H1 (cell line): Measurements from ENCODE around the gene MAP4K4. TPM values are rescaled to one million over a fixed set of nuclear protein-coding genes. Genes with fewer than 3 reads are reported as not detected.

Source experiments
- CTCF ChIA-PET: fragments of 300-600 bp; sonication (Branson Sonifier 250); formaldehyde crosslinking; loops from one replicate; lab custom pipeline; 2021; ENCODE audit not compliant: partially characterized antibody; lab: Charles Lee
- POLR2A ChIA-PET: fragments of 300-600 bp; sonication (Branson Sonifier 250); formaldehyde crosslinking; loops from one replicate; lab custom pipeline; 2021; ENCODE audit warnings: inconsistent platforms; ENCODE audit not compliant: partially characterized antibody; lab: Charles Lee
- DNase-seq, 2 experiments: peaks; one replicate each; pipeline versions ENCODE4 v3.0.0 to v3.0.0-alpha.2; 2010 to 2022; ENCODE audit warnings: low spot score in 2 of 2, low read depth in 1 of 2, mixed read lengths in 1 of 2
- FAIRE-seq: peaks from 2 replicates; lab custom pipeline; 2011; peaks lifted over from hg19 to GRCh38; lab: Jason Lieb, UNC
- H2AFZ ChIP-seq: 2 replicates; pipeline ENCODE4 v1.8.1; 2012; ENCODE audit warnings: low read length, inconsistent platforms
- H2AK5ac ChIP-seq: 2 replicates; pipeline ENCODE4 v1.6.1; 2013; ENCODE audit warnings: low read depth, low read length
- H2BK120ac ChIP-seq: replicated peaks from 2 replicates; pipeline ENCODE3; 2013; ENCODE audit warnings: low read depth, low read length, inconsistent platforms
- H2BK12ac ChIP-seq: 2 replicates; pipeline ENCODE4 v1.6.1; 2013; ENCODE audit warnings: low read depth, low read length
- H2BK15ac ChIP-seq: 2 replicates; pipeline ENCODE4 v1.6.1; 2013; ENCODE audit warnings: low read length
- H2BK20ac ChIP-seq: 2 replicates; pipeline ENCODE4 v1.6.1; 2013; ENCODE audit warnings: low read length
- H2BK5ac ChIP-seq: 2 replicates; pipeline ENCODE4 v1.6.1; 2013; ENCODE audit warnings: low read depth, low read length
- H3K14ac ChIP-seq: 2 replicates; pipeline ENCODE4 v1.6.1; 2013; ENCODE audit warnings: inconsistent platforms; ENCODE audit not compliant: insufficient read length
- H3K18ac ChIP-seq: 2 replicates; pipeline ENCODE4 v1.6.1; 2013; ENCODE audit warnings: low read length; ENCODE audit errors: extremely low read depth
- H3K23ac ChIP-seq: 2 replicates; pipeline ENCODE4 v1.6.1; 2013; ENCODE audit warnings: inconsistent platforms; ENCODE audit not compliant: insufficient read length
- H3K23me2 ChIP-seq: 2 replicates; pipeline ENCODE4 v1.6.1; 2013; ENCODE audit warnings: low read depth, low read length
- H3K27ac ChIP-seq: 2 replicates; pipeline ENCODE4 v1.6.1; 2011; ENCODE audit warnings: low read depth, low read length, inconsistent platforms
- H3K27me3 ChIP-seq, 4 experiments: replicated peaks in 1 of 4; 1 replicate in 1 of 4; 2 replicates in 3 of 4; pipeline versions ENCODE4 v1.6.1 to v1.8.1; 2011 to 2013; ENCODE audit warnings: low read length in 3 of 4, mild to moderate bottlenecking in 3 of 4, inconsistent platforms in 2 of 4, mixed read lengths in 2 of 4, moderate library complexity in 1 of 4; ENCODE audit not compliant: control insufficient read depth in 3 of 4, insufficient read depth in 3 of 4; ENCODE audit errors: extremely low read depth in 1 of 4
- H3K36me3 ChIP-seq, 4 experiments: 2 replicates each; pipeline versions ENCODE4 v1.6.1 to v1.8.1; 2011 to 2013; ENCODE audit warnings: mild to moderate bottlenecking in 4 of 4, low read length in 3 of 4, moderate library complexity in 2 of 4, control low read depth in 1 of 4, inconsistent platforms in 1 of 4; ENCODE audit not compliant: insufficient read depth in 4 of 4, control insufficient read depth in 2 of 4
- H3K4ac ChIP-seq: replicated peaks from 2 replicates; pipeline ENCODE3; 2013; ENCODE audit warnings: low read length, low read depth, mixed read lengths, inconsistent platforms; ENCODE audit not compliant: insufficient read length
- H3K4me1 ChIP-seq, 4 experiments: replicated peaks in 1 of 4; 1 replicate in 1 of 4; 2 replicates in 3 of 4; pipeline versions ENCODE4 v1.6.1 to v1.8.1; 2011 to 2013; ENCODE audit warnings: low read length in 3 of 4, inconsistent platforms in 2 of 4, mixed read lengths in 1 of 4; ENCODE audit not compliant: insufficient read depth in 4 of 4, control insufficient read depth in 3 of 4
- H3K4me2 ChIP-seq, 2 experiments: 2 replicates each; pipeline versions ENCODE4 v1.6.1 to v1.8.1; 2011 to 2013; ENCODE audit warnings: low read depth in 2 of 2, low read length in 2 of 2, control low read depth in 1 of 2, inconsistent platforms in 1 of 2, mild to moderate bottlenecking in 1 of 2; ENCODE audit not compliant: insufficient read depth in 1 of 2
- H3K4me3 ChIP-seq, 4 experiments: fragments of 200-600, 300-600 bp in 1 of 4; sonication (generic), shearing (Covaris generic), sonication (Bioruptor Twin) in 1 of 4; 2 replicates each; pipeline versions ENCODE4 v1.5.1 to v1.8.1; 2011 to 2016; ENCODE audit warnings: low read length in 4 of 4, low read depth in 3 of 4, control low read depth in 2 of 4, inconsistent platforms in 2 of 4, mild to moderate bottlenecking in 2 of 4, mixed read lengths in 1 of 4, moderate library complexity in 1 of 4; ENCODE audit not compliant: insufficient read depth in 2 of 4; ENCODE audit errors: extremely low read depth in 1 of 4
- H3K56ac ChIP-seq: replicated peaks from 2 replicates; pipeline ENCODE3; 2013; ENCODE audit warnings: low read depth, mild to moderate bottlenecking, mixed read lengths, low read length, inconsistent platforms; ENCODE audit not compliant: insufficient read length
- H3K79me1 ChIP-seq: 2 replicates; pipeline ENCODE4 v1.6.1; 2013; ENCODE audit warnings: low read depth, low read length, control low read depth
- H3K79me2 ChIP-seq, 2 experiments: 2 replicates each; pipeline versions ENCODE4 v1.6.1 to v1.8.1; 2012 to 2013; ENCODE audit warnings: low read length in 2 of 2, mild to moderate bottlenecking in 2 of 2, inconsistent platforms in 1 of 2; ENCODE audit not compliant: insufficient read depth in 2 of 2, control insufficient read depth in 1 of 2
- H3K9ac ChIP-seq, 4 experiments: replicated peaks in 1 of 4; 1 replicate in 1 of 4; 2 replicates in 3 of 4; pipeline versions ENCODE4 v1.6.1 to v1.8.1; 2011 to 2013; ENCODE audit warnings: low read depth in 3 of 4, low read length in 3 of 4, control low read depth in 2 of 4, mild to moderate bottlenecking in 2 of 4, moderate library complexity in 2 of 4, inconsistent platforms in 1 of 4; ENCODE audit errors: extremely low read depth in 1 of 4
- H3K9me3 ChIP-seq, 2 experiments: 2 replicates each; pipeline versions ENCODE4 v1.6.1 to v1.8.1; 2012 to 2013; ENCODE audit warnings: mild to moderate bottlenecking in 2 of 2, moderate library complexity in 2 of 2, control low read depth in 1 of 2, inconsistent platforms in 1 of 2, low read depth in 1 of 2, low read length in 1 of 2, mixed read lengths in 1 of 2; ENCODE audit not compliant: insufficient read depth in 2 of 2
- H4K20me1 ChIP-seq, 2 experiments: replicated peaks in 1 of 2; 2 replicates each; pipeline versions ENCODE3 to v1.8.1; 2011 to 2013; ENCODE audit warnings: inconsistent platforms in 2 of 2, low read length in 2 of 2, mild to moderate bottlenecking in 1 of 2; ENCODE audit not compliant: insufficient read depth in 2 of 2, control insufficient read depth in 1 of 2
- H4K5ac ChIP-seq: 2 replicates; pipeline ENCODE4 v1.6.1; 2013; ENCODE audit warnings: low read length, low read depth, mixed read lengths, inconsistent platforms; ENCODE audit not compliant: insufficient read length
- H4K8ac ChIP-seq: 2 replicates; pipeline ENCODE4 v1.8.0; 2013; ENCODE audit warnings: mild to moderate bottlenecking, moderate library complexity, low read length, inconsistent platforms; ENCODE audit not compliant: insufficient read depth; ENCODE audit errors: extremely low read depth
- H4K91ac ChIP-seq: replicated peaks from 2 replicates; pipeline ENCODE3; 2013; ENCODE audit warnings: low read length, mixed read lengths, inconsistent platforms; ENCODE audit not compliant: insufficient read length
- CBX8 ChIP-seq: fragments of 300-800, 300-1000 bp; sonication (generic); IDR thresholded peaks from 2 replicates; pipeline ENCODE4 v1.7.1; 2016; ENCODE audit warnings: low read depth, low read length, borderline replicate concordance
- CTBP2 ChIP-seq: IDR thresholded peaks from 2 replicates; pipeline ENCODE4 v1.7.0; 2011; ENCODE audit warnings: borderline replicate concordance, mild to moderate bottlenecking, moderate library complexity, mixed read lengths, low read length; ENCODE audit not compliant: insufficient read depth, insufficient read length
- EP300 ChIP-seq, 2 experiments: IDR thresholded peaks; 1 replicate in 1 of 2; 2 replicates in 1 of 2; pipeline ENCODE4 v1.6.1; 2011 to 2012; ENCODE audit warnings: low read depth in 2 of 2, low read length in 2 of 2, mild to moderate bottlenecking in 2 of 2, borderline replicate concordance in 1 of 2, inconsistent platforms in 1 of 2, moderate library complexity in 1 of 2
- GABPA ChIP-seq: IDR thresholded peaks from 2 replicates; pipeline ENCODE4 v1.6.1; 2011; ENCODE audit warnings: mild to moderate bottlenecking, low read length, moderate library complexity, borderline replicate concordance; ENCODE audit not compliant: insufficient read depth
- JUN ChIP-seq: IDR thresholded peaks from 2 replicates; pipeline ENCODE4 v1.6.1; 2011; ENCODE audit warnings: low read depth, mild to moderate bottlenecking, improper control_type of control experiment, low read length
- POLR2AphosphoS5 ChIP-seq: IDR thresholded peaks from 2 replicates; pipeline ENCODE4 v1.6.1; 2011; ENCODE audit warnings: low read depth, low read length
- RAD21 ChIP-seq, 2 experiments: IDR thresholded peaks in 1 of 2; conservative IDR thresholded peaks in 1 of 2; 2 replicates each; pipeline ENCODE4 v1.6.1; 2011; ENCODE audit warnings: low read depth in 2 of 2, low read length in 2 of 2, improper control_type of control experiment in 1 of 2, inconsistent platforms in 1 of 2, mild to moderate bottlenecking in 1 of 2, moderate library complexity in 1 of 2
- RBBP5 ChIP-seq: IDR thresholded peaks from 2 replicates; pipeline ENCODE4 v1.7.1; 2012; ENCODE audit warnings: low read depth, mild to moderate bottlenecking, inconsistent platforms, low read length, moderate library complexity, borderline replicate concordance
- SAP30 ChIP-seq: fragments of 300-600 bp; sonication (generic); IDR thresholded peaks from 2 replicates; pipeline ENCODE4 v1.7.1; 2012; ENCODE audit warnings: low read length, moderate library complexity, mild to moderate bottlenecking, inconsistent platforms; ENCODE audit not compliant: insufficient read depth, insufficient replicate concordance
- SP2 ChIP-seq: IDR thresholded peaks from 2 replicates; pipeline ENCODE4 v1.6.1; 2012; ENCODE audit warnings: mild to moderate bottlenecking, low read length, inconsistent platforms
- TAF1 ChIP-seq: IDR thresholded peaks from 2 replicates; pipeline ENCODE4 v1.6.1; 2011; ENCODE audit warnings: mild to moderate bottlenecking, low read depth, low read length
- TAF7 ChIP-seq: optimal IDR thresholded peaks from 2 replicates; pipeline ENCODE3; 2011; ENCODE audit warnings: low read depth, mild to moderate bottlenecking, inconsistent platforms, low read length, moderate library complexity, borderline replicate concordance
- TEAD4 ChIP-seq: IDR thresholded peaks from 2 replicates; pipeline ENCODE4 v1.6.1; 2012; ENCODE audit warnings: low read depth, low read length, inconsistent platforms, mixed read lengths
- ZNF274 ChIP-seq: IDR thresholded peaks from 2 replicates; pipeline ENCODE4 v1.7.0; 2012; ENCODE audit warnings: low read length, borderline replicate concordance; ENCODE audit errors: extremely low read depth
- WGBS, 2 experiments: shearing (Covaris generic) in 1 of 2; methylation state at CpG; one replicate each; pipeline versions ENCODE4 v1.1.6 to v1.1.7; 2013 to 2015; ENCODE audit warnings: low lambda C conversion rate in 2 of 2, mixed read lengths in 2 of 2, inconsistent platforms in 1 of 2, low coverage in 1 of 2, missing lambda C conversion rate in 1 of 2; ENCODE audit not compliant: insufficient replicate concordance in 2 of 2, insufficient coverage in 1 of 2, insufficient read length in 1 of 2; ENCODE audit errors: extremely low coverage in 1 of 2, missing lambda C conversion rate in 1 of 2; 5-methylcytosine and 5-hydroxymethylcytosine counted together
- polyA plus RNA-seq, 7 experiments: library from polyadenylated mRNA; depleted of rRNA in 3 of 7; stranded (reverse) in 5 of 7; unstranded in 2 of 7; fragments of >200 nt in 5 of 7; fragments of 200-250 nt in 2 of 7; gene quantifications; 1 replicate in 5 of 7; 2 replicates in 1 of 7; 4 replicates in 1 of 7; pipeline versions ENCODE4 v1.2.1 to v1.2.3, GENCODE V29; 2011 to 2013; ENCODE audit warnings: missing spikeins in 2 of 7, mixed read lengths in 2 of 7
- total RNA-seq: library from RNA; stranded (reverse); fragmentation: NEBNext Ultra II Directional; extraction: Animal tissue kit (Norgen Biotek cat#: 25700); gene quantifications from 2 replicates; pipeline ENCODE4 v1.2.1, GENCODE V29; 2021

MAP4K4 gene
- total and polyA plus RNA-seq, 2 of the 8 experiments (the other 6 are each of a cell fraction or from before 2014, with no cell fraction given), result 53.2 to 138 TPM

GRCh38 chr2:101931402-101931801, 233.9 kb downstream of the MAP4K4 start:
- H3K4me1 ChIP-seq, result peaks cover 0 to 4% (median 0%) of the 10 kb centered on the region in 4 experiments; a peak in 1 of 7 replicates
- no peak overlapping the region for H3K23ac ChIP-seq
- H4K8ac ChIP-seq, result no peak overlapping the region
- POLR2A ChIA-PET, result no interaction called here
- no peak overlapping the region for H2BK120ac ChIP-seq
- H4K20me1 ChIP-seq, result no peaks in the 10 kb centered on the region
- no peak overlapping the region for H3K27ac ChIP-seq
- no peak overlapping the region for H3K56ac ChIP-seq
- no peak overlapping the region for H2BK5ac ChIP-seq
- H3K79me2 ChIP-seq, result no peaks in the 10 kb centered on the region
- H3K23me2 ChIP-seq, result no peaks in the 10 kb centered on the region
- CTCF ChIA-PET, result interaction anchor here (1.4 kb wide), 1 partner anchor 47 kb away, joined by 5 read pairs; no protein-coding TSS in a partner anchor
- H3K9me3 ChIP-seq, result peaks cover 15 to 18% of the 10 kb centered on the region in 2 experiments; a peak in 2 of 4 replicates
- no peaks in the 10 kb centered on the region for H3K79me1 ChIP-seq
- no peak overlapping the region for H3K9ac ChIP-seq
- H3K27me3 ChIP-seq, result no peaks in the 10 kb centered on the region
- H3K4ac ChIP-seq, result no peak overlapping the region
- H3K4me3 ChIP-seq, result no peak overlapping the region
- H4K5ac ChIP-seq, result no peak overlapping the region
- no peak overlapping the region for H2BK20ac ChIP-seq
- H3K14ac ChIP-seq, result no peak overlapping the region
- 90% methylated on average over 3 of the region's 3 CpGs; no CpG with 5 or more reads in 1 of the 2 experiments for WGBS, 2 experiments
- no peak overlapping the region for H3K18ac ChIP-seq
- H4K91ac ChIP-seq, result no peak overlapping the region
- no peak overlapping the region; the same call in 1 of the 2 replicates for H2AFZ ChIP-seq
- H2AK5ac ChIP-seq, result no peak overlapping the region
- no peak overlapping the region for H2BK12ac ChIP-seq
- H3K4me2 ChIP-seq, result no peak overlapping the region
- no peak overlapping the region for H2BK15ac ChIP-seq
- FAIRE-seq, result no peak
- DNase-seq, result no peak
- no peaks in the 10 kb centered on the region for H3K36me3 ChIP-seq
- TF ChIP-seq EP300 (IDR thresholded peaks at IDR 0.05; ENCODE audit: borderline replicate concordance in 1 of 2, low read depth in 2 of 2, low read length in 2 of 2) (no peak), RBBP5 (no peak), GABPA (no peak), RAD21 (IDR thresholded peaks at IDR 0.05 in 1 of 2, conservative IDR thresholded peaks at IDR 0.05 in 1 of 2; ENCODE audit: low read depth in 2 of 2, low read length in 2 of 2) (no peak), SAP30 (no peak), SP2 (no peak), ZNF274 (no peak), CBX8 (no peak), JUN (no peak), TEAD4 (no peak), TAF7 (no peak), POLR2AphosphoS5 (no peak), TAF1 (no peak), CTBP2 (no peak)
